ENCODE results near the gene CACNA1G.

Gene CACNA1G

GRCh38 chr17:50537721-50538548, 22.6 kb upstream of the CACNA1G start:
- TF ChIP-seq CTCF (conservative IDR thresholded peaks at IDR 0.05; ENCODE audit: low read length) (no peak), EZH2phosphoT487 (IDR thresholded peaks at IDR 0.05; ENCODE audit: borderline replicate concordance) (no peak)
- Histone ChIP-seq H3K9me2 (replicated peaks; ENCODE audit: low read depth, low read length) (no peaks in the 10 kb centered on the region), H3K27me3 (ENCODE audit: insufficient read depth, low read length, poor library complexity, severe bottlenecking) (no peaks in the 10 kb centered on the region), H3K4me1 (ENCODE audit: insufficient read depth, low read length, poor library complexity, severe bottlenecking) (peaks cover 14% of the 10 kb centered on the region), H3K9ac (ENCODE audit: low read depth, low read length, poor library complexity, severe bottlenecking) (no peak overlapping the region), H3K79me2 (ENCODE audit: insufficient read depth, low read length) (no peaks in the 10 kb centered on the region), H3K4me2 (ENCODE audit: low read depth, low read length, poor library complexity, severe bottlenecking) (no peak overlapping the region), H2AFZ (ENCODE audit: low read length) (no peak overlapping the region), H3K4me3 (ENCODE audit: low read length, poor library complexity, severe bottlenecking) (no peak overlapping the region), H4K20me1 (ENCODE audit: insufficient read depth, low read length, poor library complexity, severe bottlenecking) (no peaks in the 10 kb centered on the region), H3K9me3 (ENCODE audit: insufficient read depth, low read depth, low read length) (no peaks in the 10 kb centered on the region), H3K36me3 (ENCODE audit: insufficient read depth, low read length) (no peaks in the 10 kb centered on the region), H3F3A (ENCODE audit: low read depth) (no peaks in the 10 kb centered on the region)

GRCh38 chr17:50538549-50539410, 21.7 kb upstream of the CACNA1G start:
- H2AFZ ChIP-seq (ENCODE audit: low read length) = no peak overlapping the region
- no peaks in the 10 kb centered on the region for H3K9me2 ChIP-seq (replicated peaks; ENCODE audit: low read depth, low read length)
- H3F3A ChIP-seq (ENCODE audit: low read depth) = no peaks in the 10 kb centered on the region
- H3K9ac ChIP-seq (ENCODE audit: low read depth, low read length, poor library complexity, severe bottlenecking) = no peak overlapping the region
- no peak overlapping the region for H3K4me2 ChIP-seq (ENCODE audit: low read depth, low read length, poor library complexity, severe bottlenecking)
- no peak for TF ChIP-seq EZH2phosphoT487 (IDR thresholded peaks at IDR 0.05; ENCODE audit: borderline replicate concordance)
- TF ChIP-seq CTCF (conservative IDR thresholded peaks at IDR 0.05; ENCODE audit: low read length) = no peak
- no peak overlapping the region for H3K4me3 ChIP-seq (ENCODE audit: low read length, poor library complexity, severe bottlenecking)
- H3K9me3 ChIP-seq (ENCODE audit: insufficient read depth, low read depth, low read length) = no peaks in the 10 kb centered on the region
- H3K36me3 ChIP-seq (ENCODE audit: insufficient read depth, low read length) = no peaks in the 10 kb centered on the region
- H3K27me3 ChIP-seq (ENCODE audit: insufficient read depth, low read length, poor library complexity, severe bottlenecking) = no peaks in the 10 kb centered on the region
- H3K4me1 ChIP-seq (ENCODE audit: insufficient read depth, low read length, poor library complexity, severe bottlenecking) = peaks cover 17% of the 10 kb centered on the region
- H4K20me1 ChIP-seq (ENCODE audit: insufficient read depth, low read length, poor library complexity, severe bottlenecking) = no peaks in the 10 kb centered on the region
- H3K79me2 ChIP-seq (ENCODE audit: insufficient read depth, low read length) = no peaks in the 10 kb centered on the region

GRCh38 chr17:50539762-50540559, 20.6 kb upstream of the CACNA1G start:
- Histone ChIP-seq H3K9ac (ENCODE audit: low read depth, low read length, poor library complexity, severe bottlenecking) (no peak overlapping the region), H3K4me3 (ENCODE audit: low read length, poor library complexity, severe bottlenecking) (no peak overlapping the region), H3K79me2 (ENCODE audit: insufficient read depth, low read length) (no peaks in the 10 kb centered on the region), H3K4me1 (ENCODE audit: insufficient read depth, low read length, poor library complexity, severe bottlenecking) (peaks cover 17% of the 10 kb centered on the region), H4K20me1 (ENCODE audit: insufficient read depth, low read length, poor library complexity, severe bottlenecking) (no peaks in the 10 kb centered on the region), H3K27me3 (ENCODE audit: insufficient read depth, low read length, poor library complexity, severe bottlenecking) (no peaks in the 10 kb centered on the region), H2AFZ (ENCODE audit: low read length) (no peak overlapping the region), H3K9me2 (replicated peaks; ENCODE audit: low read depth, low read length) (no peaks in the 10 kb centered on the region), H3K36me3 (ENCODE audit: insufficient read depth, low read length) (no peaks in the 10 kb centered on the region), H3K9me3 (ENCODE audit: insufficient read depth, low read depth, low read length) (no peaks in the 10 kb centered on the region), H3K4me2 (ENCODE audit: low read depth, low read length, poor library complexity, severe bottlenecking) (no peak overlapping the region), H3F3A (ENCODE audit: low read depth) (no peaks in the 10 kb centered on the region)
- TF ChIP-seq CTCF (conservative IDR thresholded peaks at IDR 0.05; ENCODE audit: low read length) (no peak), EZH2phosphoT487 (IDR thresholded peaks at IDR 0.05; ENCODE audit: borderline replicate concordance) (no peak)

All from Loucy (cell line).